OCI-LY3 (cell line): ENCODE data around the gene C3orf20.

Experiments used
- H2AFZ ChIP-seq: fragments of 200-600, 300-600 bp; shearing (Covaris generic); 2 replicates; pipeline ENCODE4 v1.6.0; 2014; ENCODE audit warnings: antibody characterized with exemption, low read depth, low read length
- H3K27ac ChIP-seq: fragments of 200-600, 300-600 bp; sonication (generic); 2 replicates; pipeline ENCODE4 v1.5.1; 2014; ENCODE audit warnings: mild to moderate bottlenecking, low read length, moderate library complexity, mixed read lengths
- H3K27me3 ChIP-seq: fragments of 200-600, 300-600 bp; sonication (generic); 2 replicates; pipeline ENCODE4 v1.6.1; 2014; ENCODE audit warnings: low read depth, low read length, mixed read lengths
- H3K36me3 ChIP-seq: fragments of 200-600, 300-600 bp; sonication (generic); replicated peaks from 2 replicates; pipeline ENCODE3; 2014; ENCODE audit warnings: low read depth, low read length, mixed read lengths
- H3K4me1 ChIP-seq: fragments of 300-600, 200-600 bp; sonication (generic); 2 replicates; pipeline ENCODE4 v1.6.1; 2014; ENCODE audit warnings: low read length, mixed read lengths
- H3K4me2 ChIP-seq: fragments of 200-600, 300-600 bp; sonication (generic); 2 replicates; pipeline ENCODE4 v1.6.1; 2014; ENCODE audit warnings: low read length, mixed read lengths
- H3K4me3 ChIP-seq: fragments of 300-600, 200-600 bp; sonication (generic); 2 replicates; pipeline ENCODE4 v1.5.1; 2014; ENCODE audit warnings: antibody characterized with exemption, mild to moderate bottlenecking, low read length, moderate library complexity
- H3K79me2 ChIP-seq: fragments of 300-600, 200-600 bp; shearing (Covaris generic); 2 replicates; pipeline ENCODE4 v1.6.1; 2014; ENCODE audit warnings: mild to moderate bottlenecking, low read length, mixed read lengths
- H3K9ac ChIP-seq: fragments of 300-600, 200-600 bp; shearing (Covaris generic); 2 replicates; pipeline ENCODE4 v1.6.0; 2014; ENCODE audit warnings: mild to moderate bottlenecking, low read length, moderate library complexity
- H3K9me3 ChIP-seq: fragments of 200-600, 300-600 bp; shearing (Covaris generic); 2 replicates; pipeline ENCODE4 v1.6.1; 2014; ENCODE audit warnings: low read length, mixed read lengths; ENCODE audit not compliant: insufficient read depth
- H4K20me1 ChIP-seq: fragments of 200-600, 300-600 bp; sonication (generic); 2 replicates; pipeline ENCODE4 v1.6.1; 2016; ENCODE audit warnings: low read length, mixed read lengths; ENCODE audit not compliant: insufficient read depth
- CTCF ChIP-seq: fragments of 200-600, 300-600 bp; sonication (generic); IDR thresholded peaks from 2 replicates; pipeline ENCODE4 v1.5.1; 2014; ENCODE audit warnings: antibody characterized with exemption, low read length, low read depth
- EZH2phosphoT487 ChIP-seq: fragments of 200-600 bp; shearing (Covaris generic); IDR thresholded peaks from 2 replicates; pipeline ENCODE4 v1.6.1; 2018; ENCODE audit warnings: antibody characterized with exemption, mixed run types, low read depth

C3orf20 gene

GRCh38 chr3:14811684-14812083, 136.7 kb downstream of the C3orf20 start:
- no peak overlapping the region for H2AFZ ChIP-seq
- H3K9ac ChIP-seq: no peak overlapping the region
- no peak overlapping the region for H3K4me2 ChIP-seq
- no peaks in the 10 kb centered on the region for H3K4me1 ChIP-seq
- H3K36me3 ChIP-seq: no peaks in the 10 kb centered on the region
- no peak overlapping the region for H3K27ac ChIP-seq
- H4K20me1 ChIP-seq: no peaks in the 10 kb centered on the region
- no peaks in the 10 kb centered on the region for H3K9me3 ChIP-seq
- H3K79me2 ChIP-seq: no peaks in the 10 kb centered on the region
- no peak overlapping the region for H3K4me3 ChIP-seq
- peaks cover 52% of the 10 kb centered on the region for H3K27me3 ChIP-seq
- no peak for TF ChIP-seq CTCF
- TF ChIP-seq EZH2phosphoT487: no peak

DNA sequence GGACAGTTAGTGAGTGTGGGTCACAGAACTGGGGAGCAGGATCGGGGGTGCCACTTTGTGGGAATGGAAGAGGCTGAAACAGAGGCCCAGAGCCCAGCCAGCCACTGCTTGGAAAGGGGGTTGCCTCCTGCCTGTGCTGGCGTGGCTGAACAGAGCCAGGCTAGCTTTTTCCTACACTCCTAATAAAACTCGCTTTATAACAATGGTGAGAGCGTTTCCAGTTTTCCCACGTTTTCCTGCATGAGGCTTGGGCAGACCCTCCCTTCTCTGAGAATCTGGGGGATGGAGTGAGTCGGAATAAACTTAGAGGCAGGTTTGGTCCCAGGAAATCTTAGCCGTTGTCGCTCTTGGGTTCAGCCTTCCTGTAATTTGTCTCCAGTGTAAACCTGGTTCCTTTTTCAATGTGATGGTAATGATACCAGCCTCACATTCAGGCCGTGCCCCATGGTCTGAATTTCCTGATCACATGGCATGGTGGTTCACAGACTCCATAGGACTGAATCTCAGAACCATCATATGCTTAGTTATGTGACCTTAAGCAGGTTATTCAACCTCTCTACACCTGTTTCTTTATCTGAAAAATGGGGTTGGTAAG, 137.4 kb downstream of the C3orf20 start:
- H3K36me3 ChIP-seq: no peaks in the 10 kb centered on the region
- no peak overlapping the region for H2AFZ ChIP-seq
- H3K4me3 ChIP-seq: no peak overlapping the region
- no peaks in the 10 kb centered on the region for H3K79me2 ChIP-seq
- H3K27ac ChIP-seq: no peak overlapping the region
- no peaks in the 10 kb centered on the region for H3K4me1 ChIP-seq
- TF ChIP-seq CTCF (no peak), EZH2phosphoT487 (no peak)
- H4K20me1 ChIP-seq: no peaks in the 10 kb centered on the region
- H3K9ac ChIP-seq: no peak overlapping the region
- peaks cover 54% of the 10 kb centered on the region for H3K27me3 ChIP-seq
- no peak overlapping the region for H3K4me2 ChIP-seq
- H3K9me3 ChIP-seq: no peaks in the 10 kb centered on the region

DNA sequence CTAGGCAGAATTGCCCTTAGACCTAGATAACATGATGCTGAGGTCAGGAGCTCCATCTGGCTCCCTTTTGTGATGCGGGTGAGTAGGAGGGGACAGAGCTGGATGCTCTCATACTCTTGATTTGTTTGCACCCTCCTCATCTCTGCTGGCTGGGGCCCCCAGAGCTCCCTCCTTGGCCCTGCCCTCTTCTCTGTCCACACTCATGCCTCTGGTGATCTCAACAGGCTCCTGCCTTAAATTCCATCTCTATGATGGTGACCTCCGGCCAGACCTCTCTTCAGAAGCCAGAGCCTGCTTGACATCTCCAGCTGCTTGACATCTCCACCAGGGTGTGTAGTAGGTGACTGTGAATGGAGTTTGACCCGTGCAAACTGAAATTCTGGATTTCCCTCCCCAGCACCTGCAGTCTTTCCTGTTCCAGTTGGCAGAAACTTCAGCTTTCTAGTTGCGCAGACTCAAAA, 139.5 kb downstream of the C3orf20 start:
- TF ChIP-seq EZH2phosphoT487: no peak
- TF ChIP-seq CTCF: no peak
- no peak overlapping the region for H3K4me3 ChIP-seq
- no peaks in the 10 kb centered on the region for H4K20me1 ChIP-seq
- no peaks in the 10 kb centered on the region for H3K79me2 ChIP-seq
- no peak overlapping the region for H3K27ac ChIP-seq
- no peak overlapping the region for H3K4me2 ChIP-seq
- no peaks in the 10 kb centered on the region for H3K36me3 ChIP-seq
- H3K27me3 ChIP-seq: peaks cover 53% of the 10 kb centered on the region
- no peak overlapping the region for H2AFZ ChIP-seq
- H3K9me3 ChIP-seq: no peaks in the 10 kb centered on the region
- no peak overlapping the region for H3K9ac ChIP-seq
- no peaks in the 10 kb centered on the region for H3K4me1 ChIP-seq

DNA sequence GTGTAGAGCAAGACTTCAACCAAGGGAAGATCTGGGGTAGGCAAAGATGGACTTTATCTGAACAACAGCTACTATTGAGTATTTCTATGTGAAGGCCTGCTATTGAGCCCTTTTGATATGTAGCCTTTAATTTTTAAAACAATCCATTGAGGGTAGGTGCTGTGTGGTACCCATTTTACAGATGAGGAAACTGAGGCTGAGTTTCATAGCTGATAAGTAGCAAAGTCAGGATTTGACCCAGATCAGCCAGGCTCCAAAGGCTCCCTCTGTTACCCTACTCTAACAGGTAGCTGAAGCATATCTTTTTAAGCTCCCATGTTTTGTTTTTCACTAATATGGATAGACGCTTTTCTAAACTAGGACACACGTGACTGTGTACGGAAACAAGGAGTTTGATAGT, 141.4 kb downstream of the C3orf20 start:
- Histone ChIP-seq H3K79me2 (no peaks in the 10 kb centered on the region), H3K36me3 (no peaks in the 10 kb centered on the region), H2AFZ (no peak overlapping the region), H4K20me1 (no peaks in the 10 kb centered on the region), H3K4me2 (no peak overlapping the region), H3K27me3 (peaks cover 53% of the 10 kb centered on the region), H3K4me3 (no peak overlapping the region), H3K9ac (no peak overlapping the region), H3K4me1 (no peaks in the 10 kb centered on the region), H3K9me3 (no peaks in the 10 kb centered on the region), H3K27ac (no peak overlapping the region)
- TF ChIP-seq EZH2phosphoT487: no peak
- no peak for TF ChIP-seq CTCF
